NCI-H2196 (cell line): ENCODE measurements around the gene TOM1.
A peak's percentile ranks its signal among the peaks of the same experiment; 100 is the strongest.
"Not testable (repeated sequence)": the region's sequence is repeated elsewhere in the genome, so short reads cannot be mapped to it uniquely, and the experiment has no call there.

Source experiments
- DNase-seq: peaks from one replicate; lab custom pipeline; 2025; ENCODE audit not compliant: unreplicated experiment; lab: John Stamatoyannopoulos, UW

TOM1 gene

GRCh38 chr22:35393116-35394010 lies 93.7 kb downstream of the TOM1 start:
- DNase-seq = no peak

GRCh38 chr22:35394011-35394312 lies 94.3 kb downstream of the TOM1 start:
- DNase-seq = no peak

DNA sequence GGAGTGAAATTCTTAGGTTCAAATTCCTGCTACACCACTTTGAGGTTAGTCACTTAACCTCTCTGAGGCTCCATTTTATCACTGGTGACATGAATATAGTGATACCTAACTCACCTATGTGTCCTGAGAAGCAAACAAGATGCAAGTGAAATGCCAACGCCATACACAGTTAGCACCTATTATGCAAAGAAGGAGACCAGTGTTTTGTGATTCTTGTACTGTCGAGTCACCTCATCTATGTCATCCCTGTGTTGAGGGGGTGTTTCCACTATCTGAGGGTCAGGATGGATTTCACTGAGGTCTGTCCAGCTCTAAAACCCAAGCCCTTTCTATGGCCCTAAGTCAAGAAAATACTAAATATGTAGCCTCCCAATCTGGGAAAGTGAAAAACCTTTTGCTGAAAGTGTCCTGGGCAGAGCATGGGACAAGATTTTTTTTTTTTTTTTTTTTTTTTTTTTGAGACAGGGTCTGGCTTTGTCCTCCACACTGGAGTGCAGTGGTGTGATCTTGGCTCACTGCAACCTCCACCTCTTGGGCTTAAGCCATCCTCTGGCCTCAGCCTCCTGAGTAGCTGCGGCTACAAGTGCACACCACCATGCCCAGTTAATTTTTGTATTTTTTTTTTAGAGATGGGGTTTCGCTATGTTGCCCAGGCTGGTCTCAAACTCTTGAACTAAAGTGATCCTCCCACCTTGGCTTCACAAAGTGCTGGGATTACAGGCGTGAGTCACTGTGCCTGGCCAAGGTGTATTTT lies 95.3 kb downstream of the TOM1 start:
- DNase-seq = no peak

DNA sequence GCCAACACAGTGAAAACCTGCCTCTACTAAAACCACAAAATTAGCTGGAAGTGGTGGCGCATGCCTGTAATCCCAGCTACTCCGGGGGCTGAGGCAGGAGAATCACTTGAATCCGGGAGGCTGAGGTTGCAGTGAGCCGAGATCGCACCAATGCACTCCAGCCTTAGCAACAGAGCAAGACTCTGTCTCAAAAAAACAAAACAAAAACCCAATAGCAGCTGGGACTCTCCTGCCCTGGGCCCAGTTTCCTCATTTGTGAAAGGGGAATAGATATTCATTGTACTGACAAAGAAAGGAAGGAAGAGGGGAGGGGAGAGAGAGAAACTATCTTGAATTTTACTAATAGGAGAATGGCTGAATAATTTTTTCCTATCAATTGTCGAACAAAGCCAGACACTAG lies 96.9 kb downstream of the TOM1 start:
- DNase-seq = not testable (repeated sequence)

- peak; percentile 11 for DNase-seq
Observed at GRCh38 chr22:35397095-35397904, 97.6 kb downstream of the TOM1 start.
